Stimulated activated CD8-positive, alpha-beta memory T cell treated with anti-CD3 and anti-CD28 coated beads, Interleukin-4, amount 100 ng/mL, for 24 hours (primary cell): Measurements from ENCODE around the gene RAB28.

Experiments used
- DNase-seq: peaks from one replicate; pipeline ENCODE4 v3.0.0-alpha.2; 2020; ENCODE audit warnings: low read depth

RAB28 gene

GRCh38 chr4:13484122-13484748 is at the start of gene RAB28:
RAB28 (minus strand) TSS chr4:13484340.
- peak; percentile 91 for DNase-seq

DNA sequence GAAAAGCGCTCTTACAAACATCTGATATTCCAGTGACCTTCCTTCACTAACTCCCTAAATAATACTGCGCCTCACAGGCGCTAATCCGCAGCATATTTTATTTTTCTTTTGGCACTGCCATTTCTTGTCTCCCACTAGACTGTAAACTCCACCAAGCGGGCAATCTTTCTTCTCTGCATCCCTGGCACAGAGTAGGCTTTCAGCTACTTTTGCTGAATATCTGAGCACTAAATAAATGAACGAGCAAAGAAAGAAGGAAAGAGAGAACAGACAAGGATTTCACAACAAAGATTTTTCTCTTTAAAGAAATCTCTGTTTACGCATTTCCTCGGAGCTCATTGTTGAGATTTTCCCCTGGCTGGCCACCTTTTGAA is 47.5 kb upstream of the RAB28 start:
- DNase-seq: no peak

DNA sequence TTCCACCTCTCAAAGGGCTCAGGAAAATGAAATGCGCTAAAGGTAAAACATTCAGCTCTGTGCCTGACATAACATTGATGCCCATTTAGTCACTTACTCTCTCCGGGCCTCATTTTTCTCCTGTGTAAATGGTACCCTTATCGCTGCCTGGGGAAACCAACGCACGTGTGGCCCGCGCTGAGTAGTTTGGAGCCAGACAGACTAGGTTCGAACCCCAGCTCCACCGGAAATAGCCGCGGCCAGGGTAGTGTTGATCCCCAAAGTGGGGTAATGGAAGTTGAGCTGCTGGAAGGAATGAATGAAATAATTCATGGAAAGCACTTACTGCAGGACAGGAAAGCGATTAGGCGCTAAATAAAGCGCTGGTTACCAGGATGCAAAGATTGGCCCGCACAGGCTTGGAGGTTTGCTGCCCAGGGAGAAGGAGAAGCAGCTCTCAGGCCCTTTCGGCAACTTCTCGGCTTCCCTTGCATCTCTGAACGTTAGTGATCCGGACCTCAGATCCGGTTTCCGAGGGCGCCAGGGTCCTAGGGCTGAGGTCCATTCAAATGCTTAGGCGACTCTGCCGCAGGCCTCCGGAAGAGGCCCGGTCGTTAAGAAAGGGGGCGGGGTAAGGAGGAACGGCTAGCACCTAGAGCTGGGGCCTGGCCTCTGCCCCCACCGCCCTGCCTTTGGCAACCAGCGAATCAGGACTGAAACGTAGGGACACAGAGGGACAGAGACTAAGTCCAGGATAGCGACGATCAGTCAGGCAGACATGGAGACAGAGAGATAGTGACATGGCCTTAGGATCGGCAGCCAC is 46.9 kb upstream of the RAB28 start:
- DNase-seq: no peak

DNA sequence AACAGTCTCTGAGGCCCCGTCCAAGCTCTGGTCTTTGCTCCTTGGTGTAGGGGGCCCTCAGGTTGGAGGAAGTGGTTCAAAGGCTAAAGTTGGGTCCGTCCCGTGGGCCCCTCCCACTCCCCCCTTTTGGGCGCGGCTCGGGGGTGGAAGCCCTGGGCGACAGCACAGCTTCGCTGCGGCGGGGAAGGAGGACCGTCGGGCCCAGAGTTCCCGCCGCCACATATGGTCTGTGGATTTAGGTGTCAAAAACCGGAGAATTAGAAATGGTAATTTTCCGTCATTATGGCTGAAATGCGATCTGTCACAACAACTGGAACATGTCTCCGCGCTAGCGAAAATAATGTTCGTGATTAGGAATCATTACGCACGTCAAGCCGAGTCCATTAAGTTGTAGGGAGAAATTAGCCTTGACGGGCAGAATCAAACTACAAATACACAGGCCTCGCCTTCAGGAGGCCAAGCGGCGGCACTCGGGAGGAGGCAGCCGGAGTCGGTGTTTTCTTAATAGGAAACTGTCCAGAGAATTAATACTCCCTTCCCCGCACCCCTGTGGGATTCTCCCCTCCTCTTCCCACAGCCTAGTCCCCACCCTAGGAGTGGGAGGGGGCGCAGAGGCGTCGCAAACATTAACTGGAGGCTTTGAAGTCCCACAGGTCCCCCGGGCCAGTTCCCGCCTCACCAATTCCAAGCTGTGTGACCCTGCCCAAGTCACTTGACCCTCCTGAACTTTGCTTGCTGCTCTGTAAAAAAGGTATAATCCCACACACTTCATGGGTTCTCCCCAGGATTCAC is 45.2 kb upstream of the RAB28 start:
- DNase-seq: no peak

GRCh38 chr4:13528821-13529127 is 44.6 kb upstream of the RAB28 start:
- no peak for DNase-seq

DNA sequence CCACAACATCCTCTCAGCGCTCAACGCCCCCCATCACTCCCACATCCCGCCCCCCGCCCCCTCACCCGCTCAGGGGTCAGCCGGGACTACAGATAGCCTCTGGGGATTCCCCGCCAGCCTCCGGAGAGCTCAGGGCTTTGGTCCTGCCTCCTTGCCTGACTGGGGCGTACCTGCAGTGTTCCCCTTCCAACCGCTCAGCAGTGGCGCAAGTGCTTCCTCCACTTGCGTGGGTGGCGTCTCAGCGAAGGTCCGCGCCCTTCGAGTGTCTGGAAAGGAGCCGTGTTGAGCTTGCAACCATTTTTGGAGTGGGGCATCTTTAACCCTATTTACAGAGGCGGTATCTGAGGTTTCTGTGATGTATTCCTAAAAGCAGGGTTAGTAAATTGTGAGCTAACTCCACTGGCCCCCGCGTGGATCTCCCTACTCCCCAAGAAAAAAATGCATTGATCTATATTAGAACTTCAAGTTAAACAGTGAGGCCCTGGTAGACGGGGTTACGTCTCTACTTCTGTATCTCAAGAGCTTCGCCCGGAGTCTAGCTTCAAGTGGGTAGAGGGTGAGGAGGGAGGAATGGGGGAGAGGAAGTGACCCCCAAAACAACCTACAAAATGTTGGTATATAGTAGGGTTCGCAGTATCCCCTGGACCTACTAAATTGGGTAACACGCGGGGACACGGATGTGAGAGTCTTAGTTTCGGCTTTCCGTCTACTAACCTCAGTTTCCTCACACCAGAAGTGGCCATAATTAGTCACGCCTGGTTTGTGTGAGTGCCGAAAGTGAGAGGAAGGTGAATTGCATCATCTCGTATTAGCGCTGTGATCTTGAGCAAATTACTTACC is 44.1 kb upstream of the RAB28 start:
- no peak for DNase-seq

- no peak for DNase-seq
Measured at GRCh38 chr4:13527192-13527980, 43.2 kb upstream of the RAB28 start.

DNA sequence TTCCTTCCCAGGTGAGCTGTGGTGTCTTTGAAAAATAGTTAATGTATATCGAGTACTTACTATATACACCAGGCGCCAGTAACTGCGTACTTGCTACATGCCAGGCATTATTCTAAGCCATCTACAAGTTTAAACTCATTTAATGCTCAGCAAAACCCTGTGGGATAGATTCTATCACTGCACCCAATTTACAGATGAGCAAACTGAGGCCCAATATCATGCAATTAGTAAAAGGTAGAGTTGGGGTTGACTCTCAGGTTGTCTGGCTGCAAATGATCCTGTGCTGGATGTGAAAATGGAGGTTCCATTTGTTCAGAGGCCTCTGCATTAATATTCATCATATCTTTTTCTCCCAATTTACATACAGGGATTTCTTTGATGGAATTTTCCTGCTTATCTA is 42.5 kb upstream of the RAB28 start:
- no peak for DNase-seq

GRCh38 chr4:13525606-13526281 is 41.6 kb upstream of the RAB28 start:
- DNase-seq: no peak

GRCh38 chr4:13524504-13525243 is 40.5 kb upstream of the RAB28 start:
- DNase-seq: no peak

GRCh38 chr4:13523591-13524503 is 39.7 kb upstream of the RAB28 start:
- DNase-seq: no peak

DNA sequence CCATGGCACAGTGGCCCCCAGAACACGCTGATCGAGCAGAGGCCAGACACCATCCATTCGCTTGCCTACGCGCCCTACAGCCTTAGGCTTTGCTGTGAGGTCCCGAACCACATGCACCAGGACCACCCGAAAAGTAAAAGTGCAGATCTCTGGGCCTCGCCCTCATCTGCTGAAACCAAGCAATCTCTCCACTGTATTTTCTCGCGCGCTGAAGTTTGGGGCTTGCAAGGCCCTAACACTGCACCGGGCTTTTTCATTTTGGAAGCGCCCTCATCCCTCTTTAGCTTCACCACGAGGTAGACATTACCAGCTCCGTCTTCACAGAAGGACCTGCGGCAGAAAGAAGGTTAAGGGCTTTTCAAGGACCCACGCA is 39.0 kb upstream of the RAB28 start:
- no peak for DNase-seq

DNA sequence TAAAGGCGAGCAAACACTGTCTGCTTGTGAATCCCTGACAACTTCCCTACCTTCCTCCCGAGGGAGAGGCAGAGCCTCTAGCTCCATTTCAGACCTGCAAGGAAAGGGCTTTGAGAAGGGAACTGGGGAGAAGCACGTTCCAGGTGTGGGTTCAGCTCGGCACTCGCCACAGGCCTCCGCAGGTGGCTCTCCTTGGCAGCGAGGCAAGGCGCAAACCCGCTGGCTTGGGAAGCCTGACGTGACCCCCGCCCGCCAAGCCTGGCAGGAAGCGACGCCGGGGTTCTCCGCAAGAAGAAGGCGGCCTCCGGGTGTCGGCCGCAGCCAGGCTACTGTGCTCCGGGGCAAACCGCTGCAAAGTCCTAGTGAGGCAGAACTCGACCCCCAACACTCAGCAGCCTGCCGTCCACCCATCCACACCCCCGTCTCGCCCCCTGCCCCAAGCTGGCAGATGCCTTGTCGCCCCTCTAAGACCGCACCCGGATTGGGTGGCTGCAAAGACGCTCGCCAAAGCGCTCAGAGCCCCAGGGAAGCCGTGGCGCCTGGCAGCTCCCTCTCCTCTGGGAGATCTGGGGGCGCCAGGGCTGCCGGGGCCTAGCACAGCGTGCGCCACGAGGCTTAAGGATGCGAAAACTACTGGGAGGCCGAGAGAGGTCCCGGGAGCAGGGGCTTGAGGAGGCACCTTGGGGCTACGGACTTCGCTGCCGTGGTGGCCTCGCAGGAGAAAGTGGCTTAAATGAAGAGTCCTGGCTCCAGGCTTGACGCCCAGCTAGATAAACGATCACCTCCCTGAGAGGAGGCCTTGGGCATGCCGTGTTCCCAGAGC is 38.4 kb upstream of the RAB28 start:
- no peak for DNase-seq

- DNase-seq: no peak
Measured at GRCh38 chr4:13521047-13521446, 36.9 kb upstream of the RAB28 start.

GRCh38 chr4:13516315-13516860 is 32.2 kb upstream of the RAB28 start:
- DNase-seq: no peak

GRCh38 chr4:13515268-13515667 is 31.1 kb upstream of the RAB28 start:
- DNase-seq: no peak

DNA sequence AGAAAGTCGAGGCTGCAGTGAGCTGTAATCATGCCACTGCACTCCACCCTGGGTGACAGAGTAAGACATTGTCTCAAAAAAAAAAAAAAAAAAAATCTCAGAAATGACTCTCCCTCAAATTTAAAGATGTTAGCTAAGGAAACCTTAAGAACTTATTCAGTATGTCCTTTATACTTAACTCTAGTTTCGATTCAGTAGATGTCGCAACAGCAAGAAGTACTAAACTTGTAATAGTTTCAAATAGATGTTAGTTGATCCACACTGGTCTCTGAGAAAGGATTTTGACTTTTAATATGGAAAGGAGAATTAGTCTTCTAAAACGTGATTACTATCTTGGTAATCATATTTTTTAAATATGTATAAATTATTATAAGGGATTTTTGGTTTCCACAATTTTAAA is 30.6 kb upstream of the RAB28 start:
- DNase-seq: no peak

- DNase-seq: no peak
Measured at GRCh38 chr4:13511101-13511500, 27.0 kb upstream of the RAB28 start.
